Stimulated activated CD8-positive, alpha-beta memory T cell treated with anti-CD3 and anti-CD28 coated beads, Interleukin-7, amount 100 ng/mL, for 24 hours (primary cell): ENCODE results near the gene SLC35A3.
A peak's percentile ranks its signal among the peaks of the same experiment; 100 is the strongest.
"Not testable (repeated sequence)": the region's sequence is repeated elsewhere in the genome, so short reads cannot be mapped to it uniquely, and the experiment has no call there.

Experiments
- DNase-seq: peaks from one replicate; pipeline ENCODE4 v3.0.0-alpha.2; 2020; ENCODE audit warnings: low read depth

The SLC35A3 gene

GRCh38 chr1:100036718-100037655 lies 67.2 kb downstream of the SLC35A3 start:
- DNase-seq: no peak

GRCh38 chr1:100037656-100037926 lies 67.8 kb downstream of the SLC35A3 start:
- no peak for DNase-seq

GRCh38 chr1:100037927-100038659 lies 68.3 kb downstream of the SLC35A3 start:
- DNase-seq: peak; percentile 76

GRCh38 chr1:100038660-100039287 lies 69.0 kb downstream of the SLC35A3 start:
- DNase-seq: peak; percentile 53

GRCh38 chr1:100039591-100039990 lies 69.8 kb downstream of the SLC35A3 start:
- no peak for DNase-seq

- DNase-seq: no peak
These were observed 75.4 kb downstream of the SLC35A3 start for GRCh38 chr1:100045206-100045605.

- not testable (repeated sequence) for DNase-seq
These were observed 77.5 kb downstream of the SLC35A3 start for GRCh38 chr1:100047235-100047708.

- DNase-seq: no peak
These were observed 80.3 kb downstream of the SLC35A3 start for GRCh38 chr1:100050139-100050538.

- DNase-seq: no peak
These were observed 81.6 kb downstream of the SLC35A3 start for GRCh38 chr1:100051401-100051800.

- no peak for DNase-seq
These were observed 82.1 kb downstream of the SLC35A3 start for GRCh38 chr1:100051893-100052292.

- no peak for DNase-seq
These were observed 83.3 kb downstream of the SLC35A3 start for GRCh38 chr1:100053119-100053518.

GRCh38 chr1:100053727-100054126 lies 83.9 kb downstream of the SLC35A3 start:
- DNase-seq: no peak

GRCh38 chr1:100061681-100062080 lies 91.9 kb downstream of the SLC35A3 start:
- DNase-seq: no peak

GRCh38 chr1:100065183-100065968 lies 95.6 kb downstream of the SLC35A3 start:
- DNase-seq: no peak

GRCh38 chr1:100065969-100066227 lies 96.1 kb downstream of the SLC35A3 start:
- no peak for DNase-seq

GRCh38 chr1:100070201-100070939 lies 100.6 kb downstream of the SLC35A3 start:
- no peak for DNase-seq

GRCh38 chr1:100073531-100073930 lies 103.7 kb downstream of the SLC35A3 start:
- no peak for DNase-seq

- no peak for DNase-seq
These were observed 105.0 kb downstream of the SLC35A3 start for GRCh38 chr1:100074604-100075395.

- DNase-seq: no peak
These were observed 106.0 kb downstream of the SLC35A3 start for GRCh38 chr1:100075773-100076172.

GRCh38 chr1:100076319-100076718 lies 106.5 kb downstream of the SLC35A3 start:
- no peak for DNase-seq

- DNase-seq: no peak
These were observed 106.9 kb downstream of the SLC35A3 start for GRCh38 chr1:100076744-100077143.
